Testis (tissue), 2 donors: ENCODE data around the gene PAK5.

ENCODE experiments used
- POLR2A ChIP-seq: fragments of 450-650 bp; IDR thresholded peaks from one replicate; pipeline ENCODE4 v1.6.1; 2017; ENCODE audit warnings: antibody characterized with exemption, mild to moderate bottlenecking, moderate library complexity
- TF ChIP-seq, protein P1 (sequence below), 3 experiments: fragments of 450-650 bp in 2 of 3; fragments of 200-600 bp in 1 of 3; sonication (generic) in 1 of 3; IDR thresholded peaks; one replicate each; pipeline ENCODE4 v1.5.1; 2016 to 2019; ENCODE audit warnings: antibody characterized with exemption in 3 of 3, mild to moderate bottlenecking in 2 of 3, moderate library complexity in 1 of 3

DNA sequence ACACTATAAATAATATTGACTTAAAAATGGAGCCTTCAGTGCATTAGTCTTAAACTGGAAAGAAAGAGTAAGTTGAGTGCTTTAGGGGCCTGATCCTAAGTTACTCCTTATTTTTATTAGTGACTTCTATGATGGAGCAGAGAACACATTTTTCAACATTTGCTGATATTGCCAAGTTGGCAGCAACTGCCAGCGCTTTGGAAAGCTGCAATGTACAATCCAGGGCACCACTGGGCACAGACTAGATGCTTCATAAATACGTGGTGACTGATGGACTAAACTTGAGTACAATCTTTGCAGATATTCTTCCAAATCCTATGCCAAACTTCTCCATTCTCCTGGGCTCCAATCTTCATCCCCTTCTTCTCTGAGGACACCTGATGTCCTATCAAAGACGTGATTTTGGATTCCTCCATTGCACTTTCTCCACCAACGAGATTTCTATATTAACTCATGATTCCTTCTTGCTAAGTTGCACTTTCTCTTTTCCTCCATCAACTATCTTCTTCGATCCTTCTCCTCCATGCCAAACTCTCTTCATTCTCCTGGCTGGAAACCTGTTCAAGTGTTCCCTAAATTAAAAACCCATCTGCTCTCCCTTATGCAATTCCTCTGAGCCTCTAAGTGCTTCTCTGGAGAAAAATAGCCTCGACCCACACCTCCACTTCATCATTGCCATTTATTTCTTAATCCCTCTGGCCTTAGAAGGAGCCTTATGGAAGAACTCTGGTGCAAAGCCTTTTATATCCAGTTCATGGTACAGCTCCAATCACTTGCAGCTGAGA lies 28.5 kb upstream of the PAK5 start:
- TF ChIP-seq, protein P1, sequence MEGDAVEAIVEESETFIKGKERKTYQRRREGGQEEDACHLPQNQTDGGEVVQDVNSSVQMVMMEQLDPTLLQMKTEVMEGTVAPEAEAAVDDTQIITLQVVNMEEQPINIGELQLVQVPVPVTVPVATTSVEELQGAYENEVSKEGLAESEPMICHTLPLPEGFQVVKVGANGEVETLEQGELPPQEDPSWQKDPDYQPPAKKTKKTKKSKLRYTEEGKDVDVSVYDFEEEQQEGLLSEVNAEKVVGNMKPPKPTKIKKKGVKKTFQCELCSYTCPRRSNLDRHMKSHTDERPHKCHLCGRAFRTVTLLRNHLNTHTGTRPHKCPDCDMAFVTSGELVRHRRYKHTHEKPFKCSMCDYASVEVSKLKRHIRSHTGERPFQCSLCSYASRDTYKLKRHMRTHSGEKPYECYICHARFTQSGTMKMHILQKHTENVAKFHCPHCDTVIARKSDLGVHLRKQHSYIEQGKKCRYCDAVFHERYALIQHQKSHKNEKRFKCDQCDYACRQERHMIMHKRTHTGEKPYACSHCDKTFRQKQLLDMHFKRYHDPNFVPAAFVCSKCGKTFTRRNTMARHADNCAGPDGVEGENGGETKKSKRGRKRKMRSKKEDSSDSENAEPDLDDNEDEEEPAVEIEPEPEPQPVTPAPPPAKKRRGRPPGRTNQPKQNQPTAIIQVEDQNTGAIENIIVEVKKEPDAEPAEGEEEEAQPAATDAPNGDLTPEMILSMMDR (IDR thresholded peaks at IDR 0.05) = no peak
- TF ChIP-seq POLR2A = no peak
